ENCODE measurements around the gene HLA-DPA1.
"Not testable (repeated sequence)": the region's sequence is repeated elsewhere in the genome, so short reads cannot be mapped to it uniquely, and the experiment has no call there.

HLA-DPA1 gene

DNA sequence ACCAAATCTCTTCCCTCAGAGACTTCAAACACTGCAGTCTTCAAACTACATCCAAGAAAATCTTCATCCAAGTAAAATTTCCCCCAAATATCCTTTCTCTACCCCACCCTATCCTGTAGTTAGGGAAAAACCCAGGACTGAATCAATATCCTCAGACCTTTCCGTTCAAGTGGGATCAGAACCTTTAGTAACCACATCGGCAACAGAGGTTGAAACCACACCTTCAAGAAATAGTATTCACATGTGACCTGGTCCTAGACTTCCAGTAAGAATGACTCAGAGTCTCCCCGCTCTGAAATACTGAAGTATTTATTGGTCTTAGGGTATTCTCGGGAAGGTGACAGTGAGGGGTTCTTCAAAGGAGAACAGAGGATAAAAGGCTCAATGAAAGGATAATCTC lies 8.7 kb downstream of the HLA-DPA1 start:
- peak; percentile 14 for DNase-seq (ENCODE audit: low read depth)

DNA sequence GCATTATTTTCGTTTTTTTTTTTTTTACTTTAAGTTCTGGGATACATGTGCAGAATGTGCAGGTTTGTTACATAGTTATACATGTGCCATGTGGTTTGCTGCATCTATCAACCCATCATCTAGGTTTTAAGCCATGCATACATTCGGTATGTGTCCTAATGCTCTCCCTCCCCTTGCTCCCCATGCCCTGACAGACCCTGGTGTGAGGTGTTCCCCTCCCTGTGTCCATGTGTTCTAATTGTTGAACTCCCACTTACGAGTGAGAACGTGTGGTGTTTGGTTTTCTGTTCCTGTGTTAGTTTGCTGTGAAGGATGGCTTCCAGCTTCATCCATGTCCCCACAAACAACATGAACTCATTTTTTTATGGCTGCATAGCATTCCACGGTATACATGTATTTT lies 10.0 kb downstream of the HLA-DPA1 start:
- DNase-seq (ENCODE audit: low read depth): not testable (repeated sequence)

DNA sequence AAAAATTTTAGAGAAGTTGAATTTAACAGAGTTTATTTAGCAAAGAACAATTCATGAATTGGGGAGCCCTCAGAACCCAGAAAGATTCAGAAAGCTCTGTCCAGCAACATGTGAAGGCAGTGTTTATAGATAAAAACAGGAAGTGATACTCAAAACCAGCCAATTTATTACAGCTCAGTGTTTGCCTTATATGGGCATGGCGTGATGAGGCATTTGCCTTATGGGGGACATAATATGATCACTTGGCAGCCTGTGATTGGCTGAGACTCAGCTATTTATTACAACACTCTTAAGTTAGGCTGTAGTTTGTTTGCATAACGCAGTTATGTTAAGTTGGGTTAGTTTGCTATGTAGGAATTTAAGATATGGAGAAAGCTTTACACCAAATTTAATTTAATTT lies 11.5 kb downstream of the HLA-DPA1 start:
- peak; percentile 28 for DNase-seq (ENCODE audit: low read depth)

DNA sequence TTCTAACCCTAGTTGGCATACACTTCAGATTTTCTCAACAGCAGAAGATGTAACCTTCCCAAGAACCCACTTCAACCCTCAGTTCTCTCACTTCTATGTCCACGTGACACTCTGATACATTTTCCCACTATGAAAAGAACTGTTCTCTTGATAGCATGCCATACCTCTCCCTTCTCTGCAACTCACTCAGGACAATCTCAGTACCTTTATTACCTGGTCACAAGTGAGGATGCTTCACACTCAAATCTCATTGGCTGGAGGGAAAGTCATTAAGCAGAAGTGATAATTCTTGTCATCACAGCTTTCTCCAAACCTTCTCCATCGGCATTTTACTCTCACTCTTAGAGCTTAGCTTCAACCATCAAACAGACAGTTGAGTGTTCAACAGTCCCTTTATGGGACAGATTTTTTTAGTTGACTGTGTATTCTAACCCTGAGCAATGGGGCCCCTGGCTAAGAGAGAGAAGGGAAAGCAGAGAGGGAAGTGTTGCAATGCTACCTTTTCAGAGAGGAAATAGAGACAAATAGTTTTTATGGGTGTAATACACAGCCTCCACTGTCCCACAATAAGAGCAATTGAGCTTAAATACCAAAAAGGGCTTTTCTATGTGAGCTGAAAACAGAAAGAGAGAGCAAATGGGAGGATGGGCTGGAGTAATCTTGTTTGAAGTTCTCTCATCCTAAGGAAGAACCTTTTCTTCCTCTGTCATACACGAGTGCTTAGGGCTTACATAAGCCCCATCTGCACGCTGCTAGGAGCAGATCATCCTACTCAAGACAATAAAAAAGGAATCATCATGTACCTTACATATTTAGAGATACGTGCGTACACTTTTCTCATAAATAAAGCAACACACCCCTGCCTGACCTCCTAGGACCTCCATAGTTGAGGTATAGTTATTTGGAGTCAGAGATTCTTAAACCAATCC lies 16.0 kb downstream of the HLA-DPA1 start:
- DNase-seq (ENCODE audit: low read depth): no peak

DNA sequence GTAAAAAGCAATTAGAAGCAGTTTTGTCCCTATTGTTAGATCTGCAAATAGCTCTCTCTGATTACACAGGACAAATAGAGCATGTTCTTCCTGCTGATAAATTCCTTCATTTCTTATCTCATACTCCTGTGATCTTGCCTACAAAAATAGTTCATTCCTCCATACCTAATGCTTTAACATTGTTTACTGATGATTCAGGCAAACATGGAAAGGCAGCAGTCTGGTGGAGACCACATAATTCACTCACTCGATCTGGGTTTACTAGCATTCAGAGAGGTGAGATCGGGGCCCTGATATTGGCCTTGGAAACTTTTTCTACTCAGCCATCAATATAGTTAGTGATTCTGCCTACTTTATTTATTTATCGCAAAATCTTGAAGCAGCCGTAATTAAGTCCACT lies 20.2 kb downstream of the HLA-DPA1 start:
- DNase-seq (ENCODE audit: low read depth): peak; percentile 48

GRCh38 chr6:33052627-33053026 lies 20.8 kb downstream of the HLA-DPA1 start:
- DNase-seq (ENCODE audit: low read depth): no peak

DNA sequence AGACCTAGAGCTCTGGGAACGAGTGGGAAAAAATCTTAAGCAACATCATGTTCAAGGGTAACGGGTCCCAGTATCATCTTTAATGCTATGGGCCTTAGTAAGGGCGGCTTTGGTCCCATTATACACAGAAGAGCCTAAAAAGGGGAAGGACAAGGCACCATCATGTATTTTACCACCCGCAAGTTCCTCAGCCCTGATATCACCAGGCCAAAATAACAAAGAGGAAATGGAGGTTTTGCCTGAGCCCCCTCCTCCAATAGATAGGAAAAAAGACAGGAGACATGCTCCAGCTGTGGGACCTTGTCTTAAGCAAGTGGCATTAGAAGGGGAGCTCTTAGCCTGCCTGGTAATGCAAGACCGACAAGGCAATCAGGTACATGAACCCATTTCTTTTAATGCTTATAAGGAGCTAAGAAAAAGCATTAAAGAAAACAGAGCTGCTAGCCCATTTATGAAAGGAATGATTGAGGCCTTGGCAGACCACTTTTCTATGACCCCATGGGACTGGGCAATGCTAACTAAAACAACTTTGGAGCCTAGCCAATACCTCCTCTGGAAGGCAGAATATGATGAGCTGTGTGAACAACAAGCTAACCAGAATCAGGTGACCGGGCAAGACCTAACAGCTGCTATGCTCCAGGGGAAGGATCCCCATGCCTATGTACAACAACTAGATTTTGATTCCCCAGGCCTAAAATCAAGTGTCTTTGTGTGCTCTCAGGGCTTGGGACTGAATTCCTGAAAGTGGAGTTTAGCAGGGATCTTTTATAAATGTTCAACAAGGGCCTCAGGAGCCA lies 23.2 kb downstream of the HLA-DPA1 start:
- no peak for DNase-seq (ENCODE audit: low read depth)

DNA sequence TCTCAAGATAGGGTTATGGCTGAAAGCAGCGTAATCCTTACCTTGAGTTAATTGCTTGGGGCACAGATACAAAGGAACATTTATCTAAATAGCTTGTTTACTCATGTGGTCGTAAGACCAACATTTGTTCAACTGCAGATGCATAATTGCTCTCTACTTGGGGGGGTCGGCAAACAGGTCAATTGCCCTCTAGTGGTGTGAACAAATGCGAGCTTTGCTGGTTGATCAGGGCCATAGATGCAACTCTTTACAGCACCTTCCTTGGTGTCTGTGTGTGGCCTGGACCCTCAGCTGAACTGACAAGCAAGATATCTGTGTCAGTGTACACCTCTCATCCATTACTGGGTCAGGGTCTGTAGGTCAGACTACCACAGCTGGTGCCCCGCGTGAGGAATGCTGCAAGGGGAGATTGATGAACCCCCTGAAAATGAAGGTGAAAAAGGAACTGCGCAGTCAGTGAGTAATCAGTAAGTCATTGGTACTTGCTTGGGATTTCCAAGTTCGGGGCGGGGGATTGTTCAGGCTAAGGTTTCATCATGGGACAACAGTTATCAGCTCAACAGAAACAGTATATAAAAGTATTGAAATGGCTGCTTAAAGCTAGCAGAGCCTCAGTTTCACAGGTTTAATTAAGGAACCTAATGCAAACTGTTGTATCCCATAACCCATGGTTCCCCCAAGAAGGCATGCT lies 24.0 kb downstream of the HLA-DPA1 start:
- DNase-seq (ENCODE audit: low read depth): no peak

GRCh38 chr6:33040157-33040556 lies 33.3 kb downstream of the HLA-DPA1 start:
- no peak for DNase-seq (ENCODE audit: low read depth)

GRCh38 chr6:33036535-33036934 lies 36.9 kb downstream of the HLA-DPA1 start:
- no peak for DNase-seq (ENCODE audit: low read depth)

GRCh38 chr6:33034554-33034953 lies 38.9 kb downstream of the HLA-DPA1 start:
- no peak for DNase-seq (ENCODE audit: low read depth)

GRCh38 chr6:33030245-33030644 lies 43.2 kb downstream of the HLA-DPA1 start:
- no peak for DNase-seq (ENCODE audit: low read depth)

DNA sequence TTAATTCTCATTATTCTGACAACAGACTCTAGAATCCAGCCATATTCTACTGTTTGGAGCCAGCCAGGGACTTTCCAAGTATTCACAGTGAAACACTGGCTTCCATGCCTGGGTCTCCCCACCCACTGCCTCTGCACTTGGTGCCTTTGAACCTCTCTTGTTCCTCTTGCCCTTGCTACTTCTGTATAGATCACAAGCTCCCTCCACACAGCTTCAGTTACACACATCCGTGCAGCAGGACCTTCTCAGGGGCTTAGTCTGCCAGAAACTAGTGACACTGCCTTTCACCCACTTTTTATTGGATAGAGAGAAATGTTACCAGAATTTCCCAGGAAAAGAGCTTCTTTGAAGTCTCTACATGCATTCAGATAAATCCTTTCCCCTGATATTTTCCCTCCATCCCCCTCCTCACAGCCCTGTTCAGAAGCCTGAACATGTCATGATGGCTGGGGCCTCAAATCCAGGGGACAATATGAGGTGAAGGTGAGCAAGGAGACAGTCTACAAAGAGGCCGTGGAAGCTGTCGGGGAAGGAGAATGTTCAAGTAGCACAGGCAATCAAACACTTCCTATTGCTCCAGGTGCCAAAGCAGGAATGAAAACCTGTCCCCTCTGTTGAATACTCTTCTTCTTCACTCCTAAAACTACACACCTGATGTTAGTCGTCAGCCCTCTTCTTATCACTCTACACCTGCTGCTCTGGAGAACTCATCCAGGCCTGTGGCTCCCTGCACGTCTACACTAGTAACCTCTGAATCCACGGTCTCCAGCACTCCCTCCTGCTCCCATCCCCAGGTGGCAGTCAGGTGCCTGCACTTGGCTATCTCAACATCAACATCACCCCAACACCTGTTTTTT lies 43.9 kb downstream of the HLA-DPA1 start:
- peak; percentile 32 for DNase-seq (ENCODE audit: low read depth)

- DNase-seq (ENCODE audit: low read depth): no peak
Measured at GRCh38 chr6:33028220-33028849, 45.1 kb downstream of the HLA-DPA1 start.

DNA sequence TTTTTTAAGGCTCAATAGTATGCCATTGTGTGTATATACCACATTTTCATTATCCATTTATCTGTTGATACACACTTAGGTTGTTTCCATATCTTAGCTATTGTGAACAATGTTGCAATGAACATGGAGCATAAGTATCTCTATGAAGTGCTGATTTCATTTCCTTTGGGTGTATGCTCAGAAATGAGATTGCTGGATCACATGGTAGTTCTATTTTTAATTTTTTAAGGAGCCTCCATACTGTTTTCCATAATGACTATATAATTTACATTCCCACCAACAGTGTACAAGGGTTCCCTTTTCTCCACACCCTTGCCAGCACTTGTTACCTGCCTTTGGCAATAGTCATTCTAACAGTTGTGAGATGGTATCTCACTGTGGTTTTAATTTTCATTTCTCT lies 48.9 kb downstream of the HLA-DPA1 start:
- no peak for DNase-seq (ENCODE audit: low read depth)

GRCh38 chr6:33023536-33023935 lies 49.9 kb downstream of the HLA-DPA1 start:
- DNase-seq (ENCODE audit: low read depth): no peak

GRCh38 chr6:33021917-33022316 lies 51.5 kb downstream of the HLA-DPA1 start:
- DNase-seq (ENCODE audit: low read depth): no peak

DNA sequence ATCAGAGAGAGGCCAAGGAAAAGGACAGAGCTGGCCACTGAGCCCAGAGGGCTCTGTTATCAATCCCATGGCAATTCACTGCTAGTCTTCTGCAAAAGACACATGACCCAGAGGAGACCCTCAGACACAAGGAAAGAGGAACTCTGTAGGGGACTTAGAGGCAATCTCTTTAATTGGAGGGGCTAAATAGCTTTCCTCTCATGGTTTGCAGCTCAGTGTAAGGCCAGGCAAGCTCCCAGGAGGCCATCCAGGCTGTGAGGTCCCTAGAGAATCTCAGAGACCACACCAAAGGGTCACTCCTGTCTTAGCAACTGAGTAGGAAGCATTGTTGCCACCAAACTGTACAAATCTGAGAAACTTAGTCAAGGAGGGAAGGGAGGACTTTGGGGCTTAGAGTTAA lies 54.1 kb downstream of the HLA-DPA1 start:
- no peak for DNase-seq (ENCODE audit: low read depth)

DNA sequence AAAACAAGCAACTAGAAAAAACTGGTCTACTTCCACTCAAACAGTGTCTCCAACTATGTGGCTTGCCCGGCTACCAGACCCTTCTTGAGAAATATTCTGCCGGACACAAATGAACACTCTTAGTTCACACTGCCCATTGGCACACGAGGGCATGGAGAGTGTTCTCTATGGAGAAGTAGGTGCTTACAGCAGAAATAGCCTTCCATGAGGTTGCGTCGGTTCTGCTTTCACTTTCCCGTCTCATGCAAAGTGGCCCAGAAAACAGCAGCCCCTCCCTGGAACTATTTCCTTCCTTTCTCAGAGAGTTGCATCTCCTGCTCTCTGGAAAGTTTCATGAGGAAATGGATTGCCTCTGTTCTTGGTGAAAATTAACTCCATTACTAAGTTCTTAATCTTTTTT lies 54.5 kb downstream of the HLA-DPA1 start:
- DNase-seq (ENCODE audit: low read depth): peak; percentile 79

DNA sequence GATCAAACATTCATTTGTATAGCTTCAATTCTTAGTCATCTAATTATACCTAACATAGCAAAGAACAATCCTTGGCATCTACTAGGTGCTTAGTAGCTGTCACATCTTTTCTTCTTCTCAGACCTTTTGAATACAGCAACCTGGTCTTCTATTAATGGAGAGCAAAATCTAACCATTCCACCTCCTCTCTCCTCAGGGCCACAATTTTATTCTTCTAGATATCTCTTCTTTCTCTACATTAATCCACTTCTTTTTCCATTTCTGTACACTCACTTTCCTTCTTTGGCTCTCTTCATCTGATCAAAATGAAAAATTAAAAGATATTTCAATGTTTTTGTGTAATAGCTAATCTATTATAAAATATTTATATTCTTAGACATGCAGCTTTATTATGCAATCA lies 55.0 kb downstream of the HLA-DPA1 start:
- DNase-seq (ENCODE audit: low read depth): no peak

GRCh38 chr6:33017694-33018353 lies 55.6 kb downstream of the HLA-DPA1 start:
- no peak for DNase-seq (ENCODE audit: low read depth)
